IPS-18a (cell line): ENCODE measurements around the gene CHRNA1.
"Not testable (repeated sequence)": the region's sequence is repeated elsewhere in the genome, so short reads cannot be mapped to it uniquely, and the experiment has no call there.

Experiments
- H3K27ac ChIP-seq: one replicate; pipeline ENCODE4 v1.5.1; 2013; ENCODE audit warnings: low read length
- H3K27me3 ChIP-seq: one replicate; pipeline ENCODE4 v1.6.1; 2013; ENCODE audit warnings: mild to moderate bottlenecking, low read length; ENCODE audit not compliant: control insufficient read depth, insufficient read depth
- H3K36me3 ChIP-seq: one replicate; pipeline ENCODE4 v1.6.1; 2013; ENCODE audit warnings: low read depth, low read length; ENCODE audit not compliant: control insufficient read depth
- H3K4me1 ChIP-seq: one replicate; pipeline ENCODE4 v1.6.1; 2013; ENCODE audit warnings: low read depth, low read length; ENCODE audit not compliant: control insufficient read depth
- H3K4me3 ChIP-seq: one replicate; pipeline ENCODE4 v1.5.1; 2013; ENCODE audit warnings: low read length
- H3K9ac ChIP-seq: one replicate; pipeline ENCODE4 v1.6.1; 2013; ENCODE audit warnings: mild to moderate bottlenecking, low read length, moderate library complexity
- H3K9me3 ChIP-seq: one replicate; pipeline ENCODE4 v1.6.1; 2013; ENCODE audit warnings: low read depth, low read length; ENCODE audit not compliant: control insufficient read depth

The CHRNA1 gene

GRCh38 chr2:174709416-174710004 is 54.8 kb downstream of the CHRNA1 start:
- H3K27me3 ChIP-seq, H3K4me1 ChIP-seq: not testable (repeated sequence)

GRCh38 chr2:174708713-174709112 is 55.6 kb downstream of the CHRNA1 start:
- H3K36me3 ChIP-seq: no peaks in the 10 kb centered on the region
- H3K9me3 ChIP-seq: no peaks in the 10 kb centered on the region
- no peaks in the 10 kb centered on the region for H3K27me3 ChIP-seq

More at GRCh38 chr2:174709416-174710004, 54.8 kb downstream of the CHRNA1 start:
- H3K9ac ChIP-seq, H3K9me3 ChIP-seq, H3K36me3 ChIP-seq, H3K27ac ChIP-seq, H3K4me3 ChIP-seq: not testable (repeated sequence)

DNA sequence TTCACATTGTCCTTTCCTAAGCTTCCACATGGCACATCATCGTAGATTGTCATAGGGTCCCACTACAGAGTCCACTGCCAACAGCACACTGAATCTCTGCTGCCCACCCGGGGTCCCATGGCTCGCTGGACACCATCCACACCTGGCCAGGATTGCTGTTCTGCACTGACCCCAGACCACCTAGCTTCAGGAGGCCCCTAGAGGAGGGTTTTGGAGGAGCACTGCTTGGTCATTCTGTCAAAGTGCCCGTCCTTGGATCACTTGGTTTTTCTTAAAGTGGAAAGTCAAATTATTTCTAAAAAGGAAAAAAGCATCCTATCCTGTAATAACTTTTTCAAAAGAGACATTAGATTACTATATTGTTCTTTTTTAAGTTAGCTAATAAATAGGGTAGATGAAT is 59.0 kb downstream of the CHRNA1 start:
- Histone ChIP-seq H3K9ac (no peak overlapping the region), H3K27me3 (no peaks in the 10 kb centered on the region), H3K27ac (no peak overlapping the region), H3K4me3 (no peak overlapping the region), H3K9me3 (no peaks in the 10 kb centered on the region), H3K4me1 (no peaks in the 10 kb centered on the region), H3K36me3 (no peaks in the 10 kb centered on the region)

More at GRCh38 chr2:174708713-174709112, 55.6 kb downstream of the CHRNA1 start:
- Histone ChIP-seq H3K4me3 (no peak overlapping the region), H3K27ac (no peak overlapping the region), H3K9ac (no peak overlapping the region), H3K4me1 (no peaks in the 10 kb centered on the region)

DNA sequence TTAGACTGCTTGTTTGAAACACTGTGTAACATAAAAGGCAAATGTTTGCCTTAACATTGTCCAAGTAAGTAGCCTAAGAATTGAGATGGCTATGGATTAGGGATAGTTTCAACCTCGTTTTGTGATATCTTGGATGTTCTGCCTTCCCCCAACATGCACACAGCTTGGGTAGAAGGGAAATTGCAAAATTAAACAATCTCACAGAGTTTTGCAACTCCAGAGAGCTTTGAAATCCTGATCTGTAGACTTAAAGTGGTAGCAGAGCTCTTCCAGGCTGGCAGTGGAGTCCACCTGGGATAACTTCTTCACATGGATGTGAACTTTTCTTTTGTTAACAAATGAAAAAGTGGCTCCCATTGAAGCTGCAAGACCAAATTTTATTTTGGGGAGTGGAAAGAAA is 59.6 kb downstream of the CHRNA1 start:
- Histone ChIP-seq H3K9ac (no peak overlapping the region), H3K27ac (no peak overlapping the region), H3K4me3 (no peak overlapping the region), H3K36me3 (no peaks in the 10 kb centered on the region), H3K4me1 (no peaks in the 10 kb centered on the region), H3K9me3 (no peaks in the 10 kb centered on the region), H3K27me3 (no peaks in the 10 kb centered on the region)

DNA sequence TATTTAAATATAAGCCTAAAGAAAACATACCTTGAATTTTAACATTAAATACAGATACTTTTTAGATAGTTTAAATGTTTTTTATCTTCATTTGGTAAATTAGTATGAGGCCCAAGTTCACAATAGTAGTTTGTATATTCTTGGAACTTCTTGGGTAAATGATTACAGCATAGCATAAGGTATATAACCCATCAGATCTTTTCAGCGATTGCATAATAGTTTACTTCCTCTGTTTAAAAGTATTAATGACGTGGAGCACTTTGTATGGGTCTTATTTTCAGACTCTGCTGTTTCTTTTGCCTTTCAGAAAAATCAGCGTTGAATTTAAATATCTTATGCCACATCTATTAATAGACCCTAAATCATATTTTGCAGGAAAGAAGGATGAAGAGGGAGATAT is 60.2 kb downstream of the CHRNA1 start:
- Histone ChIP-seq H3K9me3 (no peaks in the 10 kb centered on the region), H3K36me3 (no peaks in the 10 kb centered on the region), H3K9ac (no peak overlapping the region), H3K4me1 (no peaks in the 10 kb centered on the region), H3K27ac (no peak overlapping the region), H3K27me3 (no peaks in the 10 kb centered on the region), H3K4me3 (no peak overlapping the region)

GRCh38 chr2:174703430-174703829 is 60.8 kb downstream of the CHRNA1 start:
- Histone ChIP-seq H3K27me3 (no peaks in the 10 kb centered on the region), H3K27ac (no peak overlapping the region), H3K4me3 (no peak overlapping the region), H3K9me3 (no peaks in the 10 kb centered on the region), H3K9ac (no peak overlapping the region), H3K36me3 (no peaks in the 10 kb centered on the region), H3K4me1 (no peaks in the 10 kb centered on the region)

DNA sequence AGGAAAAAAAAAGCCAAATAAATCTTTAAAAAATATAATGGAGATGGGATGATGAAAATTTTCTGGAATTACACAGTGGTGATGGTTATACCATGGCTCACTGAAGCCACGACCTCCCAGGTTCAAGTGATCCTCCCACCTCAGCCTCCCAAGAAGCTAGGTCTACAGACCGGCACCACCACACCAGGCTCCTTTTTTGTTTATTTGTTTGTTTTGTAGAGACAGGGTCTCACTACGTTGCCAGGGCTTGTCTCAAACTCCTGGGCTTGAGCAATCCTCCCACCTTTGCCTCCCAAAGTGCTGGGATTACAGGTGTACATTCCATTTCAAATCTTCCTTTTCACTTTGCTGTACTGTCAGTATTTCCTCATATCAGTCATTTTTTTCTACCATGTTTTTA is 61.7 kb downstream of the CHRNA1 start:
- H3K9ac ChIP-seq: no peak overlapping the region
- H3K27ac ChIP-seq: no peak overlapping the region
- no peak overlapping the region for H3K4me3 ChIP-seq
- no peaks in the 10 kb centered on the region for H3K9me3 ChIP-seq
- H3K36me3 ChIP-seq: no peaks in the 10 kb centered on the region
- H3K4me1 ChIP-seq: no peaks in the 10 kb centered on the region
- H3K27me3 ChIP-seq: no peaks in the 10 kb centered on the region

DNA sequence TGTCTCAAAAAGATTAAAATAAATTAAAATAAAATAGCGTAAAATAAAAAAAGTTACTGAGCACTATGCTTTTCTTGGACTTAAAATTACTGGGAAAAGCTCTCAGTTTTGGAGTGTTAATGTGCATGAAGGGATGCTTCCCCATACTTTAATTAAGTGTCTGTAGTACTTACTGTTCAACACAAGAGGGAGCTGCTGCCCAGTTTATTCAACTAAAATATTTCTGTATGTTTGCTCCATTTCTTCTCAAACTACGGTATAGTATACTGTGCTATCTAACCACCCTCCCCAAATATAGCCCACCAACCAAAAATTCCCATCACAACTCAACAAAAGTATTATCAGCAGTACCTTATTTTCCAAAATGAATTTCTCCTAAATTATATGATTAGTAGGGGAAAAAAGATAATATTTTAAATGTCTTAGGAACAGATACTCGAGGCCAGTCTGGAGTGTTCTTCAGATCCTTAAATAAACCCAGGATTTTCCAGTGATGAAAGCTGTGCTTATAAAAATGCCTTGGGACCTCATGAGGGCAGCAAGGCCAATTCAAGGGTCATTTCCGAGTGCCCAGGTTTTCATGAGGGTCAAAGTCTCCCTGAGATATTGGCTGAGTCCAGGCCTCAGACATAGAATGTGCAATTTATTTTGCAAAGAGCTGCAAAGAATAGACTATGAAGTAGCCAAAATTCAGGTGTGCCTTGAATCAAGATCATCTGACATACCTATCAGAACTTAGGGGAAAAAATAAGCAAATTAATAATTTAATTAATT is 64.1 kb downstream of the CHRNA1 start:
- Histone ChIP-seq H3K9me3 (no peaks in the 10 kb centered on the region), H3K9ac (no peak overlapping the region), H3K27me3 (no peaks in the 10 kb centered on the region)

More for the DNA sequence above, 64.1 kb downstream of the CHRNA1 start:
- Histone ChIP-seq H3K4me3 (no peak overlapping the region), H3K27ac (no peak overlapping the region), H3K36me3 (no peaks in the 10 kb centered on the region), H3K4me1 (no peaks in the 10 kb centered on the region)
